Mammary epithelial cell (primary cell): ENCODE measurements around the gene PMP22.

Experiments used
- CTCF ChIP-seq, 2 donors: IDR thresholded peaks in 1 of 2; conservative IDR thresholded peaks in 1 of 2; 2 replicates each; pipeline ENCODE4 v1.5.1; 2011 to 2012; ENCODE audit warnings: inconsistent platforms in 2 of 2, low read length in 2 of 2, mild to moderate bottlenecking in 2 of 2, control low read depth in 1 of 2, low read depth in 1 of 2; ENCODE audit not compliant: insufficient read depth in 1 of 2; ENCODE audit errors: extremely low read depth in 1 of 2
- EZH2 ChIP-seq: IDR thresholded peaks from 2 replicates; pipeline ENCODE4 v1.6.1; 2012; ENCODE audit warnings: low read length, inconsistent platforms, borderline replicate concordance

GRCh38 chr17:15250135-15250860 is 14.8 kb downstream of the PMP22 start:
- no peak for TF ChIP-seq CTCF (conservative IDR thresholded peaks at IDR 0.05 in 1 of 2, IDR thresholded peaks at IDR 0.05 in 1 of 2; ENCODE audit: extremely low read depth in 1 of 2, insufficient read depth in 1 of 2, low read depth in 1 of 2, low read length in 2 of 2)
- TF ChIP-seq EZH2: no peak
